WTC11 (cell line): Measurements from ENCODE around the gene GOSR2. TPM values are rescaled to one million over a fixed set of nuclear protein-coding genes. Genes with fewer than 3 reads are reported as not detected.

Experiments used
- CBFB ChIP-seq: sonication (generic); formaldehyde crosslinking; IDR thresholded peaks from 2 replicates; pipeline ENCODE4 v1.8.1; 2022; ENCODE audit warnings: mild to moderate bottlenecking, low read depth, missing genetic modification reagents
- CREM ChIP-seq: sonication (generic); formaldehyde crosslinking; IDR thresholded peaks from 2 replicates; pipeline ENCODE4 v1.8.1; 2022; ENCODE audit warnings: mild to moderate bottlenecking, missing genetic modification reagents, moderate library complexity
- FOXK1 ChIP-seq: sonication (generic); formaldehyde crosslinking; IDR thresholded peaks from 2 replicates; pipeline ENCODE4 v1.8.0; 2022; ENCODE audit warnings: mild to moderate bottlenecking, moderate library complexity, missing genetic modification reagents
- GABPB1 ChIP-seq: sonication (generic); formaldehyde crosslinking; IDR thresholded peaks from 2 replicates; pipeline ENCODE4 v1.8.1; 2023; ENCODE audit warnings: mild to moderate bottlenecking, missing genetic modification reagents
- GRHL2 ChIP-seq: fragments of 250-450 bp; sonication (Bioruptor Pico); IDR thresholded peaks from 2 replicates; pipeline ENCODE4 v1.8.0; 2022; ENCODE audit warnings: mild to moderate bottlenecking, moderate library complexity; ENCODE audit not compliant: insufficient replicate concordance, severe bottlenecking
- NFATC4 ChIP-seq: fragments of 250-450 bp; sonication (Bioruptor Pico); IDR thresholded peaks from 2 replicates; pipeline ENCODE4 v1.9.0; 2021; ENCODE audit warnings: mild to moderate bottlenecking
- NFE2L1 ChIP-seq: sonication (generic); formaldehyde crosslinking; IDR thresholded peaks from 2 replicates; pipeline ENCODE4 v1.8.1; 2023; ENCODE audit warnings: missing genetic modification reagents
- NR3C1 ChIP-seq: sonication (generic); formaldehyde crosslinking; conservative IDR thresholded peaks from 2 replicates; pipeline ENCODE4 v1.8.1; 2023; ENCODE audit warnings: low read depth, mild to moderate bottlenecking, missing genetic modification reagents
- SMAD3 ChIP-seq: sonication (generic); formaldehyde crosslinking; IDR thresholded peaks from 2 replicates; pipeline ENCODE4 v1.8.0; 2022; ENCODE audit warnings: missing genetic modification reagents, mild to moderate bottlenecking, borderline replicate concordance
- SP1 ChIP-seq: sonication (generic); formaldehyde crosslinking; conservative IDR thresholded peaks from 2 replicates; pipeline ENCODE4 v1.8.1; 2022; ENCODE audit warnings: missing genetic modification reagents
- ZNF416 ChIP-seq: fragments of 250-450 bp; sonication (Bioruptor Pico); IDR thresholded peaks from 2 replicates; pipeline ENCODE4 v1.9.0; 2021; ENCODE audit warnings: mild to moderate bottlenecking, inconsistent platforms
- total RNA-seq: library from RNA; stranded (reverse); gene quantifications from 3 replicates; pipeline ENCODE4 v1.2.3, GENCODE V29; 2021
- TF ChIP-seq, protein P1 (sequence below): sonication (generic); formaldehyde crosslinking; IDR thresholded peaks from 2 replicates; pipeline ENCODE4 v1.8.0; 2022; ENCODE audit warnings: mild to moderate bottlenecking, missing genetic modification reagents
- TF ChIP-seq, protein P2 (sequence below): sonication (generic); formaldehyde crosslinking; IDR thresholded peaks from 2 replicates; pipeline ENCODE4 v1.8.0; 2022; ENCODE audit warnings: mild to moderate bottlenecking, missing genetic modification reagents
- TF ChIP-seq, protein P3 (sequence below): fragments of 250-450 bp; sonication (Bioruptor Pico); IDR thresholded peaks from 2 replicates; pipeline ENCODE4 v1.8.0; 2021; ENCODE audit warnings: mild to moderate bottlenecking
- TF ChIP-seq, protein P4 (sequence below): fragments of 250-450 bp; sonication (Bioruptor Pico); IDR thresholded peaks from 2 replicates; pipeline ENCODE4 v1.9.0; 2021; ENCODE audit warnings: mild to moderate bottlenecking
- TF ChIP-seq, protein P5 (sequence below): sonication (generic); formaldehyde crosslinking; IDR thresholded peaks from 2 replicates; pipeline ENCODE4 v1.8.0; 2022; ENCODE audit warnings: mild to moderate bottlenecking, missing genetic modification reagents
- TF ChIP-seq, protein P6 (sequence below): sonication (generic); formaldehyde crosslinking; IDR thresholded peaks from 2 replicates; pipeline ENCODE4 v1.8.1; 2022; ENCODE audit warnings: mild to moderate bottlenecking, moderate library complexity, missing genetic modification reagents
- TF ChIP-seq, protein P7 (sequence below): fragments of 250-450 bp; sonication (Bioruptor Pico); IDR thresholded peaks from 2 replicates; pipeline ENCODE4 v1.9.0; 2021; ENCODE audit warnings: mild to moderate bottlenecking, borderline replicate concordance

GOSR2 gene
- total RNA-seq, 1 experiment from 2014 or later = 45.8 TPM

DNA sequence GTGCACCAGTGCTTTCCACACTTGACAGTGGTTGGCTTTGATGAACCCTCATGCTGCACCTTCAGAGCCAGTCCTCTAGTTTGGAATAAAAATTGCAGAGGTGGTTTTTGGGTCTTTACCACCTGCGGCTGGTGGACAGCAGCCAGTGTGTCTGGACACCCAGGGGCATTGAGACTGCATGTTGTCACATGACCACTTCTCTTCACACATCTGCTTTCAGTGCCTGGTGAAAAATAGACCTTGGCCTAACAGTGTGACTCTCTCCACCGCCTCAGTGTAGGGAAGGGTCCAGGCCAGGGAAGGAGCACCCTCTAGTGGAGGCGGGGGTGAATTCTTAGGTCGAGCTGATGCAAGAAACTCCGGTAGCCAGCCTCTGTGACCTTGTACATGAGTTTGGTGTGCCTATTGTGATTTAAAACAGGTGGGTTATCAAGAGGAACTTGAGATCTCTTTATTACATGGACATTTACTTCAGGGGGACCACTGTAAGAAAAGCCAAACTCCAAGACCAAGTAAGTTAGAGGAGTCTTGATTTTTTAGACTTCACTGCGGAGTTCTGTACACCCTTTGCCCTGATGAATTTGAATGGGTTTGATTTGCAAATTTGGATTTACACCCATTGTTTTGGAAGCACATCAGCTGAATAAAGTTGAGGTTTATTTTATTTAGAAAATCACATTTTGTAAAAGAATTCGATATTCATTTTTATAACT, 17.9 kb downstream of the GOSR2 start (continued):
- TF ChIP-seq CBFB (no peak), CREM (CRISPR knock-in tag) (no peak), GRHL2 (CRISPR knock-in tag) (no peak), NFATC4 (CRISPR knock-in tag) (no peak), NR3C1 (CRISPR knock-in tag) (no peak), FOXK1 (CRISPR knock-in tag) (no peak), GABPB1 (peak; percentile 99), ZNF416 (CRISPR knock-in tag) (no peak), SP1 (CRISPR knock-in tag) (0 out of 2 replicates have a peak, but pooled peaks have one; percentile 34), NFE2L1 (0 out of 2 replicates have a peak, but pooled peaks have one; percentile 49), SMAD3 (CRISPR knock-in tag) (no peak)
- TF ChIP-seq, protein P1, sequence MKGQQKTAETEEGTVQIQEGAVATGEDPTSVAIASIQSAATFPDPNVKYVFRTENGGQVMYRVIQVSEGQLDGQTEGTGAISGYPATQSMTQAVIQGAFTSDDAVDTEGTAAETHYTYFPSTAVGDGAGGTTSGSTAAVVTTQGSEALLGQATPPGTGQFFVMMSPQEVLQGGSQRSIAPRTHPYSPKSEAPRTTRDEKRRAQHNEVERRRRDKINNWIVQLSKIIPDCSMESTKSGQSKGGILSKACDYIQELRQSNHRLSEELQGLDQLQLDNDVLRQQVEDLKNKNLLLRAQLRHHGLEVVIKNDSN = peak; percentile 50; the same call in 1 of the 2 replicates
- TF ChIP-seq, protein P2, sequence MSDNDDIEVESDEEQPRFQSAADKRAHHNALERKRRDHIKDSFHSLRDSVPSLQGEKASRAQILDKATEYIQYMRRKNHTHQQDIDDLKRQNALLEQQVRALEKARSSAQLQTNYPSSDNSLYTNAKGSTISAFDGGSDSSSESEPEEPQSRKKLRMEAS (CRISPR knock-in tag) = no peak
- TF ChIP-seq, protein P3, sequence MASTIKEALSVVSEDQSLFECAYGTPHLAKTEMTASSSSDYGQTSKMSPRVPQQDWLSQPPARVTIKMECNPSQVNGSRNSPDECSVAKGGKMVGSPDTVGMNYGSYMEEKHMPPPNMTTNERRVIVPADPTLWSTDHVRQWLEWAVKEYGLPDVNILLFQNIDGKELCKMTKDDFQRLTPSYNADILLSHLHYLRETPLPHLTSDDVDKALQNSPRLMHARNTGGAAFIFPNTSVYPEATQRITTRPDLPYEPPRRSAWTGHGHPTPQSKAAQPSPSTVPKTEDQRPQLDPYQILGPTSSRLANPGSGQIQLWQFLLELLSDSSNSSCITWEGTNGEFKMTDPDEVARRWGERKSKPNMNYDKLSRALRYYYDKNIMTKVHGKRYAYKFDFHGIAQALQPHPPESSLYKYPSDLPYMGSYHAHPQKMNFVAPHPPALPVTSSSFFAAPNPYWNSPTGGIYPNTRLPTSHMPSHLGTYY (CRISPR knock-in tag) = no peak
- TF ChIP-seq, protein P4, sequence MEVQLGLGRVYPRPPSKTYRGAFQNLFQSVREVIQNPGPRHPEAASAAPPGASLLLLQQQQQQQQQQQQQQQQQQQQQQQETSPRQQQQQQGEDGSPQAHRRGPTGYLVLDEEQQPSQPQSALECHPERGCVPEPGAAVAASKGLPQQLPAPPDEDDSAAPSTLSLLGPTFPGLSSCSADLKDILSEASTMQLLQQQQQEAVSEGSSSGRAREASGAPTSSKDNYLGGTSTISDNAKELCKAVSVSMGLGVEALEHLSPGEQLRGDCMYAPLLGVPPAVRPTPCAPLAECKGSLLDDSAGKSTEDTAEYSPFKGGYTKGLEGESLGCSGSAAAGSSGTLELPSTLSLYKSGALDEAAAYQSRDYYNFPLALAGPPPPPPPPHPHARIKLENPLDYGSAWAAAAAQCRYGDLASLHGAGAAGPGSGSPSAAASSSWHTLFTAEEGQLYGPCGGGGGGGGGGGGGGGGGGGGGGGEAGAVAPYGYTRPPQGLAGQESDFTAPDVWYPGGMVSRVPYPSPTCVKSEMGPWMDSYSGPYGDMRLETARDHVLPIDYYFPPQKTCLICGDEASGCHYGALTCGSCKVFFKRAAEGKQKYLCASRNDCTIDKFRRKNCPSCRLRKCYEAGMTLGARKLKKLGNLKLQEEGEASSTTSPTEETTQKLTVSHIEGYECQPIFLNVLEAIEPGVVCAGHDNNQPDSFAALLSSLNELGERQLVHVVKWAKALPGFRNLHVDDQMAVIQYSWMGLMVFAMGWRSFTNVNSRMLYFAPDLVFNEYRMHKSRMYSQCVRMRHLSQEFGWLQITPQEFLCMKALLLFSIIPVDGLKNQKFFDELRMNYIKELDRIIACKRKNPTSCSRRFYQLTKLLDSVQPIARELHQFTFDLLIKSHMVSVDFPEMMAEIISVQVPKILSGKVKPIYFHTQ (CRISPR knock-in tag) = no peak
- TF ChIP-seq, protein P5, sequence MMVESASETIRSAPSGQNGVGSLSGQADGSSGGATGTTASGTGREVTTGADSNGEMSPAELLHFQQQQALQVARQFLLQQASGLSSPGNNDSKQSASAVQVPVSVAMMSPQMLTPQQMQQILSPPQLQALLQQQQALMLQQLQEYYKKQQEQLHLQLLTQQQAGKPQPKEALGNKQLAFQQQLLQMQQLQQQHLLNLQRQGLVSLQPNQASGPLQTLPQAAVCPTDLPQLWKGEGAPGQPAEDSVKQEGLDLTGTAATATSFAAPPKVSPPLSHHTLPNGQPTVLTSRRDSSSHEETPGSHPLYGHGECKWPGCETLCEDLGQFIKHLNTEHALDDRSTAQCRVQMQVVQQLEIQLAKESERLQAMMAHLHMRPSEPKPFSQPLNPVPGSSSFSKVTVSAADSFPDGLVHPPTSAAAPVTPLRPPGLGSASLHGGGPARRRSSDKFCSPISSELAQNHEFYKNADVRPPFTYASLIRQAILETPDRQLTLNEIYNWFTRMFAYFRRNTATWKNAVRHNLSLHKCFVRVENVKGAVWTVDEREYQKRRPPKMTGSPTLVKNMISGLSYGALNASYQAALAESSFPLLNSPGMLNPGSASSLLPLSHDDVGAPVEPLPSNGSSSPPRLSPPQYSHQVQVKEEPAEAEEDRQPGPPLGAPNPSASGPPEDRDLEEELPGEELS = no peak
- TF ChIP-seq, protein P6, sequence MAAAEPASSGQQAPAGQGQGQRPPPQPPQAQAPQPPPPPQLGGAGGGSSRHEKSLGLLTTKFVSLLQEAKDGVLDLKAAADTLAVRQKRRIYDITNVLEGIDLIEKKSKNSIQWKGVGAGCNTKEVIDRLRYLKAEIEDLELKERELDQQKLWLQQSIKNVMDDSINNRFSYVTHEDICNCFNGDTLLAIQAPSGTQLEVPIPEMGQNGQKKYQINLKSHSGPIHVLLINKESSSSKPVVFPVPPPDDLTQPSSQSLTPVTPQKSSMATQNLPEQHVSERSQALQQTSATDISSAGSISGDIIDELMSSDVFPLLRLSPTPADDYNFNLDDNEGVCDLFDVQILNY = no peak
- TF ChIP-seq, protein P7, sequence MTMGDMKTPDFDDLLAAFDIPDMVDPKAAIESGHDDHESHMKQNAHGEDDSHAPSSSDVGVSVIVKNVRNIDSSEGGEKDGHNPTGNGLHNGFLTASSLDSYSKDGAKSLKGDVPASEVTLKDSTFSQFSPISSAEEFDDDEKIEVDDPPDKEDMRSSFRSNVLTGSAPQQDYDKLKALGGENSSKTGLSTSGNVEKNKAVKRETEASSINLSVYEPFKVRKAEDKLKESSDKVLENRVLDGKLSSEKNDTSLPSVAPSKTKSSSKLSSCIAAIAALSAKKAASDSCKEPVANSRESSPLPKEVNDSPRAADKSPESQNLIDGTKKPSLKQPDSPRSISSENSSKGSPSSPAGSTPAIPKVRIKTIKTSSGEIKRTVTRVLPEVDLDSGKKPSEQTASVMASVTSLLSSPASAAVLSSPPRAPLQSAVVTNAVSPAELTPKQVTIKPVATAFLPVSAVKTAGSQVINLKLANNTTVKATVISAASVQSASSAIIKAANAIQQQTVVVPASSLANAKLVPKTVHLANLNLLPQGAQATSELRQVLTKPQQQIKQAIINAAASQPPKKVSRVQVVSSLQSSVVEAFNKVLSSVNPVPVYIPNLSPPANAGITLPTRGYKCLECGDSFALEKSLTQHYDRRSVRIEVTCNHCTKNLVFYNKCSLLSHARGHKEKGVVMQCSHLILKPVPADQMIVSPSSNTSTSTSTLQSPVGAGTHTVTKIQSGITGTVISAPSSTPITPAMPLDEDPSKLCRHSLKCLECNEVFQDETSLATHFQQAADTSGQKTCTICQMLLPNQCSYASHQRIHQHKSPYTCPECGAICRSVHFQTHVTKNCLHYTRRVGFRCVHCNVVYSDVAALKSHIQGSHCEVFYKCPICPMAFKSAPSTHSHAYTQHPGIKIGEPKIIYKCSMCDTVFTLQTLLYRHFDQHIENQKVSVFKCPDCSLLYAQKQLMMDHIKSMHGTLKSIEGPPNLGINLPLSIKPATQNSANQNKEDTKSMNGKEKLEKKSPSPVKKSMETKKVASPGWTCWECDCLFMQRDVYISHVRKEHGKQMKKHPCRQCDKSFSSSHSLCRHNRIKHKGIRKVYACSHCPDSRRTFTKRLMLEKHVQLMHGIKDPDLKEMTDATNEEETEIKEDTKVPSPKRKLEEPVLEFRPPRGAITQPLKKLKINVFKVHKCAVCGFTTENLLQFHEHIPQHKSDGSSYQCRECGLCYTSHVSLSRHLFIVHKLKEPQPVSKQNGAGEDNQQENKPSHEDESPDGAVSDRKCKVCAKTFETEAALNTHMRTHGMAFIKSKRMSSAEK = no peak
